Measurements from ENCODE around the gene CACNA2D4.

The CACNA2D4 gene

GRCh38 chr12:1795785-1796514, 122.5 kb downstream of the CACNA2D4 start:
- Histone ChIP-seq H3K27ac (ENCODE audit: insufficient read depth, low read depth, low read length, poor library complexity, severe bottlenecking) (no peak overlapping the region), H3K36me3 (ENCODE audit: control insufficient read depth, insufficient read depth, low read length) (no peaks in the 10 kb centered on the region), H3K4me1 (ENCODE audit: control insufficient read depth, insufficient read depth, low read length) (peaks cover 3% of the 10 kb centered on the region), H3K27me3 (ENCODE audit: control insufficient read depth, insufficient read depth, low read length, poor library complexity, severe bottlenecking) (peaks cover 11% of the 10 kb centered on the region), H3K9me3 (ENCODE audit: control insufficient read depth, low read length) (no peaks in the 10 kb centered on the region), H3K4me3 (ENCODE audit: insufficient read depth, low read depth, low read length) (peak overlapping the region; percentile 1)
- WGBS, 2 experiments: 20% methylated on average over 45 of the region's 45 CpGs

DNA sequence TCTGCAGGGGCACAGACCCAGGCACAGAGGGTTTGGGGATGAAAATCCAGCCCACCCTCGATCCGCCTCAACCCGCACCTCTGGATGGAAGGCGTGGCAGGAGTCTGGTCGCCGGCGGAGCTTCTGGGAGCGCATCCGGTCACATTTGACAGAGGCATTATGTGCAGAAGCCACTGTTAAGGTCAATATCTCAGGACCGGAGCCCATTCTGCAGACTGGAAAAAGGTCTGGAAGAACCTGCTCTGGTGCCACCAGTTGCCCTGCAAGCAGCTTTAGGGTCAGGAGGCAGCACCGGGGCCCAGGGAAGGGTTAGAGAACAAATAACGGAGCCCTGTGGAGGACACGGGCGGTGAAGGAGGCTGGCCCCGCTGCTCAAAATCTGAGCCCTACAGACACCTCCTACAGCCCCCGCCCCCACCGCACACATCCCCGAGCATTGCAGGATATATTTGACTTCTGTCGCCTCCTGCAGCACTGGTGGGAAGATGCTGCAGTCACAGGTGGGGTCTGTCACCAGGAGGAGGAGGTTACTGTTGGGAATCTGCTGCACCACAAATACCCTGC, 123.1 kb downstream of the CACNA2D4 start:
- peaks cover 11% of the 10 kb centered on the region for H3K27me3 ChIP-seq (ENCODE audit: control insufficient read depth, insufficient read depth, low read length, poor library complexity, severe bottlenecking)
- H3K9me3 ChIP-seq (ENCODE audit: control insufficient read depth, low read length): no peaks in the 10 kb centered on the region
- no peak overlapping the region for H3K27ac ChIP-seq (ENCODE audit: insufficient read depth, low read depth, low read length, poor library complexity, severe bottlenecking)
- H3K36me3 ChIP-seq (ENCODE audit: control insufficient read depth, insufficient read depth, low read length): no peaks in the 10 kb centered on the region
- H3K4me3 ChIP-seq (ENCODE audit: insufficient read depth, low read depth, low read length): no peak overlapping the region
- 85 to 86% methylated on average over 19 of the region's 19 CpGs for WGBS, 2 experiments
- H3K4me1 ChIP-seq (ENCODE audit: control insufficient read depth, insufficient read depth, low read length): peaks cover 3% of the 10 kb centered on the region

DNA sequence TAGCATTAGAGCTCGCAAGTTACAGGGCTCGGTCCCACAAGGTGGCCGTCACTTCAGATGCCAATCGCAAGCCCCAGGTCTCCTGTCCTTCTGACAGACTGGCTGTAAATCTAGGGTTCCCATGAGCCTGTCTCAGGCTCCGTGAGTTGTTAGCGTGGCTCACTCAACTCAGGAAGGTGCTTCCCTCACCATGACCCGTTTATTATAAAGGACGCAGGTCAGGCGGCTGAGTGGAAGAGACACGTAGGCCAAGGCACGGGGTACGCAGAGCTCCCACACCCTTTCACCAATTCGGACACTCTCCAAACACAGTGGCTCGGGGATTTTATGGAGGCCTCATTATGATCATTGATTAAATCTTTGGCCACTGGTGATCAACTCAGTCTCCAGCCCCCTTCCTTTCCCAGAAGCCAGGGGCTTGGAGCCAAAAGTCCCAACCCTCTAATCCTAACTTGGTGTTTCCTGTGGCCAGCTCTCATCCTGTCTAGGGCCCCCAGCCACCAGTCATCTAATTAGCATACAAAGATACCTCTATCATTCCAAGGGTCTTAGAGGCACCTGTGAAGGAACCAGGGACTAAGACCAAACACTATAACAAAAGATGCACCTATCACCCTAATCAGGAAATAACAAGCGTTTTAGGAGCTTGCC, 123.9 kb downstream of the CACNA2D4 start:
- no peak overlapping the region for H3K27ac ChIP-seq (ENCODE audit: insufficient read depth, low read depth, low read length, poor library complexity, severe bottlenecking)
- WGBS, 2 experiments: 94 to 95% methylated on average over 15 of the region's 15 CpGs

GRCh38 chr12:1793426-1794210, 124.8 kb downstream of the CACNA2D4 start:
- H3K4me1 ChIP-seq (ENCODE audit: control insufficient read depth, insufficient read depth, low read length): peaks cover 3% of the 10 kb centered on the region
- H3K4me3 ChIP-seq (ENCODE audit: insufficient read depth, low read depth, low read length): no peak overlapping the region
- no peaks in the 10 kb centered on the region for H3K9me3 ChIP-seq (ENCODE audit: control insufficient read depth, low read length)
- H3K36me3 ChIP-seq (ENCODE audit: control insufficient read depth, insufficient read depth, low read length): no peaks in the 10 kb centered on the region
- 95% methylated on average over 26 of the region's 26 CpGs for WGBS, 2 experiments
- no peak overlapping the region for H3K27ac ChIP-seq (ENCODE audit: insufficient read depth, low read depth, low read length, poor library complexity, severe bottlenecking)
- H3K27me3 ChIP-seq (ENCODE audit: control insufficient read depth, insufficient read depth, low read length, poor library complexity, severe bottlenecking): peaks cover 11% of the 10 kb centered on the region

More for the DNA sequence above, 123.9 kb downstream of the CACNA2D4 start:
- Histone ChIP-seq H3K4me1 (ENCODE audit: control insufficient read depth, insufficient read depth, low read length) (peaks cover 3% of the 10 kb centered on the region), H3K9me3 (ENCODE audit: control insufficient read depth, low read length) (no peaks in the 10 kb centered on the region), H3K4me3 (ENCODE audit: insufficient read depth, low read depth, low read length) (no peak overlapping the region), H3K36me3 (ENCODE audit: control insufficient read depth, insufficient read depth, low read length) (no peaks in the 10 kb centered on the region), H3K27me3 (ENCODE audit: control insufficient read depth, insufficient read depth, low read length, poor library complexity, severe bottlenecking) (peaks cover 11% of the 10 kb centered on the region)

DNA sequence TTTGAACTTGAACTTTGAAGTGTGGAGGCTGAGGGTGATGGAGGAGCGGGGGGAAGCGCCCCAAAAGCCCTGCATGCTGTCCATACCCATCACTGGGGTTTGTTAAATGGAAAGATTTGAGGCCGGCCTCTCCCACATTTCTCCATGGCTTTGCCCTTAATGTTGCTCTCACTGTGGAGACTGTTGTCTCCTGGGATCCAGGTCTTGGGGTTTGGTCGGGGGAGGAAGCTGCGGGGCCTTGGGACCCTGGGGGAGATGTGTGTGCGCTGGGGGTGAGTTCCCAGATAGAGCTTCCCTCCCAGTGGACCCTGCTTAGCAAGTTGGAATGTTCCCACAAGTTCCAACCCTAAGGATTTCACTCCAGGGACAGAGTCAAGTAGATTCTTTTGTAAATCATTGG, 126.0 kb downstream of the CACNA2D4 start:
- H3K27ac ChIP-seq (ENCODE audit: insufficient read depth, low read depth, low read length, poor library complexity, severe bottlenecking): no peak overlapping the region
- WGBS, 2 experiments: 90% methylated on average over 6 of the region's 6 CpGs
- no peaks in the 10 kb centered on the region for H3K9me3 ChIP-seq (ENCODE audit: control insufficient read depth, low read length)
- peaks cover 3% of the 10 kb centered on the region for H3K4me1 ChIP-seq (ENCODE audit: control insufficient read depth, insufficient read depth, low read length)
- no peak overlapping the region for H3K4me3 ChIP-seq (ENCODE audit: insufficient read depth, low read depth, low read length)
- H3K36me3 ChIP-seq (ENCODE audit: control insufficient read depth, insufficient read depth, low read length): no peaks in the 10 kb centered on the region
- peaks cover 11% of the 10 kb centered on the region for H3K27me3 ChIP-seq (ENCODE audit: control insufficient read depth, insufficient read depth, low read length, poor library complexity, severe bottlenecking)

DNA sequence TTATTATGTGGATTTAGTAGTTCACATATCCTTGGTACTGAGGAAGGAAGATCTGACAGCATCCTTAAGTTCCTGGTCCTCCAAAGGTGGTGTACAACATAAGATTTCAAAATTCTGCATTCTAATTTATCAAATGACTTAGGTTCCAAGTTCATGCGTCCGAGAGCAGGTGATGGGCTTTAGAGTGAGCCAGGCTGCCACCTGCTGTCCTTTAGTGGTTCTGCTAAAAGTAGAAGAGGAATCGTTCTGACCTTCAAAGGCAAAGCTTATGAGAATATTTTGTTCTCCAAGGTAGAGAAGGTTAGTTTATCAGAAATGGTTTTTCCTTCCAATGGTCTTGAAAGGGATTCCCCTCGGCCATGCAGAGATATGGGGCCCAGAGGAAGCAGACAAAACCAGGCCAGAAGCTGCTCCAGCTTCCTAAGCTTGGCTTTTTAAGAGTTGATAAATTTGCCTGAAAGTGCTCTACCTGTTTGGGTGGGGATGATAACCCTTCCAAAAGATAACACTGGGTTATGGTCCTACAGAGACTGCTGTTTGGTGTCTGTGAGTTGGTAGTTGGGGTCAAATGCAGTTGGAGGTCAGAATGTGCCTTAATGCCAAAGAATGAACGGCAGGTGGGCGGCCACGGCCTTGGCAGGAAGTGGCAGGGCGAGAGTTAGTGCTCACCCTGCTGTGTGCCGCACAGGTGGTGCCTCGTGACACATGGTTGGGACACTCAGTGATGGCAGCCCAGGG, 127.2 kb downstream of the CACNA2D4 start:
- H3K36me3 ChIP-seq (ENCODE audit: control insufficient read depth, insufficient read depth, low read length): peaks cover under 1% of the 10 kb centered on the region
- WGBS, 2 experiments: 58 to 62% methylated on average over 9 to 10 of the region's 10 CpGs
- H3K4me3 ChIP-seq (ENCODE audit: insufficient read depth, low read depth, low read length): no peak overlapping the region
- peaks cover 2% of the 10 kb centered on the region for H3K27me3 ChIP-seq (ENCODE audit: control insufficient read depth, insufficient read depth, low read length, poor library complexity, severe bottlenecking)
- H3K9me3 ChIP-seq (ENCODE audit: control insufficient read depth, low read length): no peaks in the 10 kb centered on the region
- H3K4me1 ChIP-seq (ENCODE audit: control insufficient read depth, insufficient read depth, low read length): peaks cover 3% of the 10 kb centered on the region
- H3K27ac ChIP-seq (ENCODE audit: insufficient read depth, low read depth, low read length, poor library complexity, severe bottlenecking): no peak overlapping the region

DNA sequence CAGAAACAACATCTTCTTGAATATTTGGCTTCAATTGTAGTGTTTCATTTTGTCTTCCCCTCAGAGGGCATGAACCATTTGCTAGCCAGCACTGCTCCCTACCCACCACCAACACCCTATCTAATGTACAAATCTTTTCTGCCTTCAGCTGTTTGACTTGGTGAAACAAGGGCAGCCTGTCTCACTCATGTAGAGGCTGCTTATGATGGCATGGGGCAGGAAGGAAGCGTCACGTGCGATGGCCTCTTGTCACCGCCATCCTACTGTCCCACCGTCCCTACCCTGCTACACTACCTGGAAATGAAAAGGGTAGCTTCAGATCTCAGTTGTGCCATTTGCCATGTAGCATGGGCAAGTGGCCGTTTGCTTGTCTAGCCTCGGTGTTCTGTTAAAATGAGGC, 128.0 kb downstream of the CACNA2D4 start:
- WGBS, 2 experiments: 92 to 93% methylated on average over 7 of the region's 7 CpGs
- Histone ChIP-seq H3K9me3 (ENCODE audit: control insufficient read depth, low read length) (no peaks in the 10 kb centered on the region), H3K4me1 (ENCODE audit: control insufficient read depth, insufficient read depth, low read length) (peaks cover 3% of the 10 kb centered on the region), H3K4me3 (ENCODE audit: insufficient read depth, low read depth, low read length) (no peak overlapping the region), H3K27ac (ENCODE audit: insufficient read depth, low read depth, low read length, poor library complexity, severe bottlenecking) (no peak overlapping the region), H3K27me3 (ENCODE audit: control insufficient read depth, insufficient read depth, low read length, poor library complexity, severe bottlenecking) (no peaks in the 10 kb centered on the region), H3K36me3 (ENCODE audit: control insufficient read depth, insufficient read depth, low read length) (peaks cover 8% of the 10 kb centered on the region)

- peaks cover 8% of the 10 kb centered on the region for H3K36me3 ChIP-seq (ENCODE audit: control insufficient read depth, insufficient read depth, low read length)
- H3K27ac ChIP-seq (ENCODE audit: insufficient read depth, low read depth, low read length, poor library complexity, severe bottlenecking): no peak overlapping the region
- no peaks in the 10 kb centered on the region for H3K27me3 ChIP-seq (ENCODE audit: control insufficient read depth, insufficient read depth, low read length, poor library complexity, severe bottlenecking)
- no peaks in the 10 kb centered on the region for H3K4me1 ChIP-seq (ENCODE audit: control insufficient read depth, insufficient read depth, low read length)
- no peaks in the 10 kb centered on the region for H3K9me3 ChIP-seq (ENCODE audit: control insufficient read depth, low read length)
- WGBS, 2 experiments: 89 to 95% methylated on average over 6 of the region's 6 CpGs
- no peak overlapping the region for H3K4me3 ChIP-seq (ENCODE audit: insufficient read depth, low read depth, low read length)
Measured at GRCh38 chr12:1787714-1788113, 130.7 kb downstream of the CACNA2D4 start.

- H3K27me3 ChIP-seq (ENCODE audit: control insufficient read depth, insufficient read depth, low read length, poor library complexity, severe bottlenecking): no peaks in the 10 kb centered on the region
- no peak overlapping the region for H3K4me3 ChIP-seq (ENCODE audit: insufficient read depth, low read depth, low read length)
- no peaks in the 10 kb centered on the region for H3K4me1 ChIP-seq (ENCODE audit: control insufficient read depth, insufficient read depth, low read length)
- 96 to 100% methylated on average over 1 to 2 of the region's 2 CpGs for WGBS, 2 experiments
- no peaks in the 10 kb centered on the region for H3K9me3 ChIP-seq (ENCODE audit: control insufficient read depth, low read length)
- no peak overlapping the region for H3K27ac ChIP-seq (ENCODE audit: insufficient read depth, low read depth, low read length, poor library complexity, severe bottlenecking)
- H3K36me3 ChIP-seq (ENCODE audit: control insufficient read depth, insufficient read depth, low read length): peaks cover 8% of the 10 kb centered on the region
Measured at GRCh38 chr12:1782215-1782614, 136.2 kb downstream of the CACNA2D4 start.
